Stimulated activated CD8-positive, alpha-beta memory T cell treated with anti-CD3 and anti-CD28 coated beads, Interleukin-4, amount 100 ng/mL, for 4 hours (primary cell): ENCODE data around the gene PCDHB9.
"Not testable (repeated sequence)": the region's sequence is repeated elsewhere in the genome, so short reads cannot be mapped to it uniquely, and the experiment has no call there.

Experiments used
- DNase-seq, 2 donors: peaks; one replicate each; pipeline ENCODE4 v3.0.0-alpha.2; 2020; ENCODE audit warnings: low read depth in 2 of 2, low spot score in 1 of 2

The PCDHB9 gene

GRCh38 chr5:141184117-141184855, 2.7 kb upstream of the PCDHB9 start:
- DNase-seq = not testable (repeated sequence)

GRCh38 chr5:141188682-141189081, 1.7 kb downstream of the PCDHB9 start:
- DNase-seq = not testable (repeated sequence)

- DNase-seq = not testable (repeated sequence)
Measured at GRCh38 chr5:141189131-141189530, 2.2 kb downstream of the PCDHB9 start.

GRCh38 chr5:141192110-141192725, 5.3 kb downstream of the PCDHB9 start, which contains the start of gene PCDHB10:
PCDHB10 (plus strand) TSS chr5:141192353; CDS start chr5:141192553, 200 bp downstream.
- DNase-seq = no peak

GRCh38 chr5:141194332-141194731, 7.4 kb downstream of the PCDHB9 start:
- not testable (repeated sequence) for DNase-seq

GRCh38 chr5:141196363-141196762, 9.4 kb downstream of the PCDHB9 start:
- DNase-seq = no peak

GRCh38 chr5:141199359-141200235, 12.6 kb downstream of the PCDHB9 start, which contains the start of gene PCDHB11:
PCDHB11 (plus strand) TSS chr5:141199627; CDS start chr5:141199775, 148 bp downstream.
- DNase-seq = no peak

GRCh38 chr5:141201126-141201525, 14.2 kb downstream of the PCDHB9 start:
- not testable (repeated sequence) for DNase-seq

- DNase-seq = not testable (repeated sequence)
Measured at GRCh38 chr5:141201646-141202045, 14.7 kb downstream of the PCDHB9 start.

GRCh38 chr5:141208478-141208877, 21.5 kb downstream of the PCDHB9 start, which contains the start of gene PCDHB12:
PCDHB12 (plus strand) TSS chr5:141208719; CDS start chr5:141208908, 189 bp downstream.
- no peak for DNase-seq

- not testable (repeated sequence) for DNase-seq
Measured at GRCh38 chr5:141210281-141210680, 23.3 kb downstream of the PCDHB9 start.

- DNase-seq = not testable (repeated sequence)
Measured at GRCh38 chr5:141210849-141211248, 23.9 kb downstream of the PCDHB9 start.

- DNase-seq = not testable (repeated sequence)
Measured at GRCh38 chr5:141213656-141214339, 26.8 kb downstream of the PCDHB9 start, which contains the start of gene PCDHB13. PCDHB13 (plus strand) TSS chr5:141213919; CDS start chr5:141214124, 205 bp downstream.

- not testable (repeated sequence) for DNase-seq
Measured at GRCh38 chr5:141214583-141214982, 27.6 kb downstream of the PCDHB9 start.

- DNase-seq = not testable (repeated sequence)
Measured at GRCh38 chr5:141215504-141215903, 28.5 kb downstream of the PCDHB9 start.

GRCh38 chr5:141216035-141216434, 29.1 kb downstream of the PCDHB9 start:
- not testable (repeated sequence) for DNase-seq

- DNase-seq = no peak
Measured at GRCh38 chr5:141223112-141223783, 36.3 kb downstream of the PCDHB9 start, which contains the start of gene PCDHB14. PCDHB14 (plus strand) TSS chr5:141223343; CDS start chr5:141223506, 163 bp downstream.

GRCh38 chr5:141224844-141225243, 37.9 kb downstream of the PCDHB9 start:
- not testable (repeated sequence) for DNase-seq

- DNase-seq = not testable (repeated sequence)
Measured at GRCh38 chr5:141225421-141225820, 38.5 kb downstream of the PCDHB9 start.
